Measurements from ENCODE around the gene NAB1.

DNA sequence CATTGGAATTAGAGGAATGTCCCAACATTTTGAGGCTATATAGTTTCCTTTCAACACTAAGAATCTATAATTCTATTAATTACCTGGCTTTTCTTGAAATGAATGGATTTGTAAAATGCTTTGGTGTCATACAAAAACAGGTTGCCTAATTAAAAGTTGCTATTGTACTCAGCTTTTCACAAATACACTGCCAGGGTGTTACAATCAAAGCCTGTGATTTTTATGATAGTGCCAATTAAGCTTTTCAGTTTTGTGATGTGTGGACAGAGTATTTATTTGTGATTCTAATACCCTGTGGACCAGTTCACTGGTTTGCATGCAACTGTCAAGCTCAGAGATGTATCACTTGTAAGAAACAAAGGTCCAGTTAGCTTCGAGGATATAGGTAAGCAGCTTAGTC is 71.8 kb downstream of the NAB1 start:
- TF ChIP-seq, protein P1, sequence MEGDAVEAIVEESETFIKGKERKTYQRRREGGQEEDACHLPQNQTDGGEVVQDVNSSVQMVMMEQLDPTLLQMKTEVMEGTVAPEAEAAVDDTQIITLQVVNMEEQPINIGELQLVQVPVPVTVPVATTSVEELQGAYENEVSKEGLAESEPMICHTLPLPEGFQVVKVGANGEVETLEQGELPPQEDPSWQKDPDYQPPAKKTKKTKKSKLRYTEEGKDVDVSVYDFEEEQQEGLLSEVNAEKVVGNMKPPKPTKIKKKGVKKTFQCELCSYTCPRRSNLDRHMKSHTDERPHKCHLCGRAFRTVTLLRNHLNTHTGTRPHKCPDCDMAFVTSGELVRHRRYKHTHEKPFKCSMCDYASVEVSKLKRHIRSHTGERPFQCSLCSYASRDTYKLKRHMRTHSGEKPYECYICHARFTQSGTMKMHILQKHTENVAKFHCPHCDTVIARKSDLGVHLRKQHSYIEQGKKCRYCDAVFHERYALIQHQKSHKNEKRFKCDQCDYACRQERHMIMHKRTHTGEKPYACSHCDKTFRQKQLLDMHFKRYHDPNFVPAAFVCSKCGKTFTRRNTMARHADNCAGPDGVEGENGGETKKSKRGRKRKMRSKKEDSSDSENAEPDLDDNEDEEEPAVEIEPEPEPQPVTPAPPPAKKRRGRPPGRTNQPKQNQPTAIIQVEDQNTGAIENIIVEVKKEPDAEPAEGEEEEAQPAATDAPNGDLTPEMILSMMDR (IDR thresholded peaks at IDR 0.05; ENCODE audit: poor library complexity, severe bottlenecking) = no peak
- no peak for TF ChIP-seq POLR2AphosphoS5 (IDR thresholded peaks at IDR 0.05)
- no peak for TF ChIP-seq EP300 (conservative IDR thresholded peaks at IDR 0.05; ENCODE audit: poor library complexity, severe bottlenecking)
- TF ChIP-seq, protein P2, sequence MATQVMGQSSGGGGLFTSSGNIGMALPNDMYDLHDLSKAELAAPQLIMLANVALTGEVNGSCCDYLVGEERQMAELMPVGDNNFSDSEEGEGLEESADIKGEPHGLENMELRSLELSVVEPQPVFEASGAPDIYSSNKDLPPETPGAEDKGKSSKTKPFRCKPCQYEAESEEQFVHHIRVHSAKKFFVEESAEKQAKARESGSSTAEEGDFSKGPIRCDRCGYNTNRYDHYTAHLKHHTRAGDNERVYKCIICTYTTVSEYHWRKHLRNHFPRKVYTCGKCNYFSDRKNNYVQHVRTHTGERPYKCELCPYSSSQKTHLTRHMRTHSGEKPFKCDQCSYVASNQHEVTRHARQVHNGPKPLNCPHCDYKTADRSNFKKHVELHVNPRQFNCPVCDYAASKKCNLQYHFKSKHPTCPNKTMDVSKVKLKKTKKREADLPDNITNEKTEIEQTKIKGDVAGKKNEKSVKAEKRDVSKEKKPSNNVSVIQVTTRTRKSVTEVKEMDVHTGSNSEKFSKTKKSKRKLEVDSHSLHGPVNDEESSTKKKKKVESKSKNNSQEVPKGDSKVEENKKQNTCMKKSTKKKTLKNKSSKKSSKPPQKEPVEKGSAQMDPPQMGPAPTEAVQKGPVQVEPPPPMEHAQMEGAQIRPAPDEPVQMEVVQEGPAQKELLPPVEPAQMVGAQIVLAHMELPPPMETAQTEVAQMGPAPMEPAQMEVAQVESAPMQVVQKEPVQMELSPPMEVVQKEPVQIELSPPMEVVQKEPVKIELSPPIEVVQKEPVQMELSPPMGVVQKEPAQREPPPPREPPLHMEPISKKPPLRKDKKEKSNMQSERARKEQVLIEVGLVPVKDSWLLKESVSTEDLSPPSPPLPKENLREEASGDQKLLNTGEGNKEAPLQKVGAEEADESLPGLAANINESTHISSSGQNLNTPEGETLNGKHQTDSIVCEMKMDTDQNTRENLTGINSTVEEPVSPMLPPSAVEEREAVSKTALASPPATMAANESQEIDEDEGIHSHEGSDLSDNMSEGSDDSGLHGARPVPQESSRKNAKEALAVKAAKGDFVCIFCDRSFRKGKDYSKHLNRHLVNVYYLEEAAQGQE (IDR thresholded peaks at IDR 0.05; ENCODE audit: borderline replicate concordance) = no peak
